GM19455 (cell line): ENCODE measurements around the gene ARPC4.

Source experiments
- ATAC-seq: cut with Tn5 transposase; IDR thresholded peaks from one replicate; pipeline ENCODE4 v1.9.1; 2021; ENCODE audit not compliant: unreplicated experiment

Gene ARPC4

DNA sequence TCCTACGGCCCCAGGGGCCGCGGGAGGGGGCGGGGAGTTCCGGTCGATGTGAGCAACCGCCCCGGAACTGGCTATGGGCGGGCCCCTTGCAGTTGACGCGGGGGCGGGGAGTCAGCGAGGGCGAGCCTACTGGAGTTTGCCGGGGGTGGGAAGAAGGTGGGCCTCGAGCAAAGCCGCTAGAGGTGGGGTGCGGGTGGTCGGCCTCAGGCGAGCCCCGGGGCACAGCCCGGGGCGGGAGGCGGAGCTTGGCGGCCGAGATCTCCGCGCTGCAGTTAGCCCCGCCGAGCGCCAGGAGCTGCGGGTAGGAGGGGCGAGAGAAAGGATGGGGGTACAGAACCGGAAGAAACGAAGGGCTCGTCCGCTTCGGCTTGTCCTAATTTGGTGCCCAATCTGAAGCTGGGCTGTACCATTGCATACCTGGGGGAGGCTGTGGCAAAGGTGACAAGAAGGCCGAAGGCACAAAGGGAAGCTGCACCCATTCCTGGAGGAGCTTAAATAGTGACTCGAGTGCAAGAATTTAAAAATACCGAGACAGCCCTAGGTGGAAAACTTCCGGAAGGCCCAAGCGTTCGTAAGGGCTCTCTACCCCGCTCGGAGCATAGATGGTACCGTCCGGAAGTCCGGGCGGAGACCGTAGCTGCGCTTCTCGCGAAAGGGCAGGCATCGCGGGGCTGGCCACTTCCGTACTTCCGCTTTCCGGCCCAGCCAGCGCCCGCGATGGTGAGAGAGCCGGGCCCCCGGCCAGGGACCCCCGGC, at the start of gene ARPC4, which contains the start of gene TADA3:
Gene ARPC4, plus strand, starts transcription at position 678 of the 756 bp plus-strand sequence. Its CDS starts 40 bp downstream, at position 718.
Gene TADA3, minus strand, starts transcription at position 69 of the 756 bp plus-strand sequence. CDS start 1,007 bp downstream, outside the sequence.
- ATAC-seq, result peak; percentile 83

DNA sequence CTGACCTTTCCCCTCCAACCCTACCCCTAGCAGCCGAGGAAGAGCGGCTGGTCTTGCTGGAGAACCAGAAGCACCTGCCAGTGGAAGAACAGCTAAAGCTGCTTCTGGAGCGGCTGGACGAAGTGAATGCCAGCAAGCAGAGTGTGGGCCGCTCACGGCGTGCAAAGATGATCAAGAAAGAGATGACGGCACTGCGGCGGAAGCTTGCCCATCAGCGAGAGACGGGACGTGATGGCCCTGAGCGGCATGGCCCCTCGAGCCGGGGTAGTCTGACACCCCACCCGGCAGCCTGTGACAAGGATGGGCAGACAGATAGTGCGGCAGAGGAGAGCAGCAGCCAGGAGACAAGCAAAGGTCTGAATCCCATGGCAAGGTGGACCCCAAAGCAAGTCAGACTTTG, 49.3 kb upstream of the ARPC4 start:
- no peak for ATAC-seq

GRCh38 chr3:9744162-9744561, 48.7 kb upstream of the ARPC4 start:
- no peak for ATAC-seq

DNA sequence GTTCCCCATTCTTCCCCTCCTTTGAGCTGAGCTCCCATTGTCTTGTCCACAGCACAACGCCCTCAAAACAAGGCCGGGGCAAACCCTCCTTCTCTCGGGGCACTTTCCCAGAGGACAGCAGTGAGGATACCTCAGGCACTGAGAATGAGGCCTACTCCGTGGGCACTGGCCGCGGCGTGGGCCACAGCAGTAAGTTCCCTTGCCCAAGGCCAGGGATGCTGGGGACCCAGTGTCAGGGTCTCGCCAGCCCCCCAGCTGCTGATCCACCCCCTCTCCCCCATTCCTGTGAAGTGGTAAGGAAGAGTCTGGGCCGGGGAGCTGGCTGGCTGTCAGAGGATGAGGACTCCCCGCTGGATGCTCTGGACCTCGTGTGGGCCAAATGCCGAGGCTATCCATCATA, 47.4 kb upstream of the ARPC4 start:
- no peak for ATAC-seq

GRCh38 chr3:9746330-9746729, 46.6 kb upstream of the ARPC4 start:
- ATAC-seq, result no peak

DNA sequence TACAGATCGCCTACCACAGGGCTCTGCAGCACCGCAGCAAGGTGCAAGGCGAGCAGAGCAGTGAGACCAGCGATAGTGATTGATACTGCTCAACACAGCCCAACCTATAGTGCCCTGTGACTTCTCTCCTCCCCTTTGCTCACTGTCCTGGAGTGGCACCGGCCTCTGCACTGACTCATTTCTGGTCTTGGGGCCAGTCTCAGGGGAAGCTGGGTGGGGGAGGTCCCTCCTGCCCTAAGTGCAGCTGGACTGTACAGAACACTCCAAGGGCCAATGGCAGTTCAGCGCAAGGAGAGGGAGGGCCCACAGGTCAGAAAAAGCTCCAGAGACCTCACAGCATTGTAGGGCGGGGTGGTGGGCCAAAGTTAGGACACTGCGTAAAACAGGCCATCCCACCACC, 45.6 kb upstream of the ARPC4 start:
- ATAC-seq, result no peak

DNA sequence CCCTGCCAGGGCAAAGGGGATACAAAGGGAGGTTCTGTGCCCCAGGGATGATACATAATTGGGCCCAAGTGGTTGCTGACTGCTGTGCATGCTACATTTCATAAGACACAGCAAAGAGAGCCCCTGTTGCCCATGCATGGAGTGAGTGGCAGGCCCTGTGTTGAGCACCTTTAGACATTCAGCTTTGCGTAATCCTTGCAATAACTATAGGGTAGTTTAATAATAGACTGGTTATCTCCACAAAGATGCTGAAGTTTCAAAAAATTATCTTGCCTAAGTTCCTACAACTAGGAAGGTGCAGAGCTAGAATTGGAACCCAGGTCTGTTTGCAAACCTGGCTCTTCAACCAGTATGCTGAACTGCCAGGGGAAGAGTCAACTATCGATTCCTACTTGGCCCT, 44.9 kb upstream of the ARPC4 start:
- ATAC-seq, result no peak

DNA sequence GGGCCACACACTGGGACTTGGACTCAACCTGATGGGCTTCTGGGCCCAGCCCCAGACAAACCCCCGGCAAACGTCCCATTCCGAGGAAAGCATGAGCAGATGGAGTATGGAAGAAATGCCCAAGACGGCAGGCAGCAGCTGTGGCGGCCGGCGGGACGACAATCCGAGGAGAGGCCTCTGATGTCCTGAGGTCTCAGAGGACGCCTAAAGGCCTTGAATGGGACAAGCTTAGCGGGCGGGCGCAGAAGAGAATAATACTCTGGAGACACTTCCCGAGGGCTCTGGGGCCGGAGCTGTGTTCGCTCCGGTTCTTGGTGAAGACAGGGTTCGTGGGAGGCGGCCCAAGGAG, 43.6 kb upstream of the ARPC4 start:
- ATAC-seq, result no peak

DNA sequence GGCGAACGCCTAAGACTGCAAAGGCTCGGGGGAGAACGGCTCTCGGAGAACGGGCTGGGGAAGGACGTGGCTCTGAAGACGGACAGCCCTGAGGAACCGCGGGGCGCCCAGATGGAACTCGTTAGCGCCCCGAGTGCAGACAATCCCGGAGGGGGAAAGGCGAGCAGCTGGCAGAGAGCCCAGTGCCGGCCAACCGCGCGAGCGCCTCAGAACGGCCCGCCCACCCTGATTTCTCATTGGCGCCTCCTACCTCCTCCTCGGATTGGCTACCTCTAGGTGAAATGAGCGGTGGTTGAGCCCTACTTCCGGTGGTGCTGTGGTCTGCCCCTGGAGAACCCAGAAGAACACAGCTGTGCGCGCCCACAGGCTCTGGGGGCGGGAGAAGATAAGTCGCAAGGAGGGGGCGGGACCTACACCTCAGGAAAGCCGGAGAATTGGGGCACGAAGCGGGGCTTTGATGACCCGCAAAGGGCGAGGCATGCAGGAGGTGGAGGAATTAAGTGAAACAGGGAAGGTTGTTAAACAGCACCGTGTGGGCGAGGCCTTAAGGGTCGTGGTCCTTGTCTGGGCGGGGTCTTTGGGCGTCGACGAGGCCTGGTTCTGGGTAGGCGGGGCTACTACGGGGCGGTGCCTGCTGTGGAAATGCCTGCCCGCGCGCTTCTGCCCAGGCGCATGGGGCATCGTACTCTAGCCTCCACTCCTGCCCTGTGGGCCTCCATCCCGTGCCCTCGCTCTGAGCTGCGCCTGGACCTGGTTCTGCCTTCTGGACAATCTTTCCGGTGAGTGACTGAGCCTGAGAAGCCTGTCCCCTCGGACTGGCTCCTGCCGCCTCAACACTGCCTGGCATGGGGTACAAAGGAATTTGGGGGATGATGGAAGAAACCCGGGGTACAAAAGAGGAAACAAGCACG, 43.0 kb upstream of the ARPC4 start, which contains the start of gene OGG1:
Gene OGG1, plus strand, starts transcription at position 308 of the 911 bp plus-strand sequence. Its CDS starts 335 bp downstream, at position 643.
- ATAC-seq, result peak; percentile 92

GRCh38 chr3:9750556-9751411, 42.1 kb upstream of the ARPC4 start:
- ATAC-seq, result no peak

GRCh38 chr3:9754678-9755077, 38.2 kb upstream of the ARPC4 start:
- ATAC-seq, result no peak

DNA sequence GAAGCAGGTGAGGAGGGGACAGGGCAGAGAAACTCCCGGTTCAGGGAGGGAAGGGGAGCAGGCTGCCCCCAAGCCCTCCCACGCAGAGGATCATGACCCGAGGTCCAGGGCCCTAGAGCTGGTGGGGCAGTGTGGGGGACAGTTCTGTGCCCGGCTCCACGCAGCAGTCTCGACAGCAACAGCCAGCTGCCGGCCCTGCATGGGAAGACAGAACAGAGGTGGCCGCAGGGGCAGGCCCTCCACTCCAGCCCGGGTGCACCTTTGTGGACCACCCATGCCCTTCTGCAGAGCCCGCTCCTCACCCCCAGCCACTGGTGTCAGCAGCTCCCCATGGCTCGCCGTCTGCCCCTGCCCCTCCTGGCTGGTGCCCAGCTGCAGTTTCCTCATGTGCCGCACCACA, 35.5 kb upstream of the ARPC4 start:
- no peak for ATAC-seq

GRCh38 chr3:9760779-9761505, 31.9 kb upstream of the ARPC4 start:
- ATAC-seq, result no peak

GRCh38 chr3:9761919-9762318, 31.0 kb upstream of the ARPC4 start:
- no peak for ATAC-seq

DNA sequence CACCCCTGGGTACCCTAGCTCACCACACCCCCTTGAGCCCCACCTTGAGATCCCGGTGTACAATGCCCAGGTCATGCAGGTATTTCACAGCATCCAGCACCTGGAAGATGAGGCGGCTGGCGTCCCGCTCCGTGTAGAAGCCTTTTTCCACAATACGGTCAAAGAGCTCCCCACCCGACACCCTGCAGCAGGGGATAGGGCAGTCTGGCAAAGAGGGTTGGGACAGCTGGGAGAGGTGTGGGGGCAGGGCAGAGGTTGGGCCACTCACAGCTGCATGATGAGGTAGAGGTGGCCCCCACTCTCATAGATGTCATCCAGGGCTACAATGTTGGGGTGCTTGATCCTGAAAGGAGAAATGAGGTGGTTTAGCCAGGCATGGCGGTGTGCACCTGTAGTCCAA, 30.0 kb upstream of the ARPC4 start:
- ATAC-seq, result no peak

GRCh38 chr3:9765865-9766264, 27.0 kb upstream of the ARPC4 start:
- ATAC-seq, result no peak

GRCh38 chr3:9767418-9767817, 25.5 kb upstream of the ARPC4 start:
- no peak for ATAC-seq

DNA sequence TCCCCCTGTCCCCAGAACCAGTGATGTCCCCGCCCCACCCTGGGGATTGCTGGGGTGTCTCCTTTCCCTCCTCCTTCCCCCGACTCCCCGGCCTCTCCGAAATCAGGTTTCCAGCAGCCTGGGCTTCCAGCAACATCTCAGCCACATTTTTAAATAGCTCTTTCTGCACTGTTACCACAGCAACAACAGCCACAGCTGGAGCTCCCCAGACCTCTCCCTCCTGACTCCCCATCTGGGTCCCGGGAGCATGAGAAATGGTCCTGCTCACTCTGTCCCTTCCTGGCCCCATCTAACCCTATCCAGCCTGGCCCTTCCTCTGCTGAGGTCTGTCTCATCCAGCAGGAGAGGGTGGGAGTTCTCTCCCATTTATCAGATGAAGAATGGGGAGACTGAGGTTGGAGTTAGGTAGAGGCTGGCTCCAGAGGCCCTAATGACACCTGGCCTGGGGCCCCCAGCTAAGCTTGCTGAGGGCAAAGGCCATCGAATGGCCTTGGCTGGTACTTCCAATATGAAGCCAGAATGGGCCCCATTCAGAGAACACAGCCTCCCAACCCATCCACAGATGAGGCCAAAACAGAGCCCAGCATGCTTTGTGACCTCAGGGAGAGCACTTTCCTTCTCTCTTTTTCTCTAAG, 24.6 kb upstream of the ARPC4 start:
- no peak for ATAC-seq

GRCh38 chr3:9769012-9769411, 23.9 kb upstream of the ARPC4 start:
- no peak for ATAC-seq
